Keratinocyte (primary cell): Measurements from ENCODE around the gene ADAMTS2.

Experiments used
- CTCF ChIP-seq, 3 experiments: IDR thresholded peaks in 1 of 3; conservative IDR thresholded peaks in 1 of 3; optimal IDR thresholded peaks in 1 of 3; 2 replicates in 2 of 3; 3 replicates in 1 of 3; pipeline versions ENCODE3 to v1.5.1; 2011; ENCODE audit warnings: low read length in 3 of 3, mild to moderate bottlenecking in 3 of 3, moderate library complexity in 2 of 3, control low read depth in 1 of 3, inconsistent platforms in 1 of 3; ENCODE audit not compliant: insufficient read depth in 2 of 3; ENCODE audit errors: extremely low read depth in 1 of 3
- EZH2 ChIP-seq: IDR thresholded peaks from one replicate; pipeline ENCODE4 v1.6.1; 2012; ENCODE audit warnings: inconsistent platforms, mild to moderate bottlenecking, low read length, moderate library complexity

GRCh38 chr5:179061025-179061424 is 284.2 kb downstream of the ADAMTS2 start:
- TF ChIP-seq CTCF (optimal IDR thresholded peaks at IDR 0.05 in 1 of 3, IDR thresholded peaks at IDR 0.05 in 1 of 3, conservative IDR thresholded peaks at IDR 0.05 in 1 of 3; ENCODE audit: extremely low read depth in 1 of 3, insufficient read depth in 2 of 3, low read length in 3 of 3) = no peak
- no peak for TF ChIP-seq EZH2
